GM10266 (cell line): Measurements from ENCODE around the gene CACNA2D1.

Source experiments
- DNase-seq: peaks from one replicate; pipeline ENCODE4 v3.0.0; 2012; ENCODE audit errors: extremely low spot score
- TF ChIP-seq, protein P1 (sequence below): IDR thresholded peaks from 2 replicates; pipeline ENCODE4 v1.5.1; 2012; ENCODE audit warnings: mild to moderate bottlenecking, low read depth; ENCODE audit not compliant: control insufficient read depth, insufficient read depth; ENCODE audit errors: missing control alignments

Gene CACNA2D1

DNA sequence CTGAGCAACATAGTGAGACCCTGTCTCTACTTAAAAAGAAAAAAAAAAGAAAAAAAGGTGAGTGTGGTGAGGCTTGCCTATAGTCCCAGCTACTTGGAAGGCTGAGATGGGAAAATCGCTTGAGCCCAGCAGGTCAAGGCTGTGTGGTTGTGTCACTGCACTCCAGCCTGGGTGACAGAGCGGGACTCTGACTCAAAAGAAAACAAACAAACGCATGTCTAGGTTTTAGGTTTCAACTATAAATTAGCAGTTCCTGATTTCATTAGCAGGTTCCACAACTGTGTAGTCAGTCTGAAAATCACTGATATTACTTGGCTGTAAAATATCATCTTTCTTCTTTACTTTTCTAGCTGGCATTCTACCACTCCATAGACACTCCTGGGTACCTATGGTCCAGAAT is 518.0 kb downstream of the CACNA2D1 start:
- DNase-seq, result peak; percentile 5
- TF ChIP-seq, protein P1, sequence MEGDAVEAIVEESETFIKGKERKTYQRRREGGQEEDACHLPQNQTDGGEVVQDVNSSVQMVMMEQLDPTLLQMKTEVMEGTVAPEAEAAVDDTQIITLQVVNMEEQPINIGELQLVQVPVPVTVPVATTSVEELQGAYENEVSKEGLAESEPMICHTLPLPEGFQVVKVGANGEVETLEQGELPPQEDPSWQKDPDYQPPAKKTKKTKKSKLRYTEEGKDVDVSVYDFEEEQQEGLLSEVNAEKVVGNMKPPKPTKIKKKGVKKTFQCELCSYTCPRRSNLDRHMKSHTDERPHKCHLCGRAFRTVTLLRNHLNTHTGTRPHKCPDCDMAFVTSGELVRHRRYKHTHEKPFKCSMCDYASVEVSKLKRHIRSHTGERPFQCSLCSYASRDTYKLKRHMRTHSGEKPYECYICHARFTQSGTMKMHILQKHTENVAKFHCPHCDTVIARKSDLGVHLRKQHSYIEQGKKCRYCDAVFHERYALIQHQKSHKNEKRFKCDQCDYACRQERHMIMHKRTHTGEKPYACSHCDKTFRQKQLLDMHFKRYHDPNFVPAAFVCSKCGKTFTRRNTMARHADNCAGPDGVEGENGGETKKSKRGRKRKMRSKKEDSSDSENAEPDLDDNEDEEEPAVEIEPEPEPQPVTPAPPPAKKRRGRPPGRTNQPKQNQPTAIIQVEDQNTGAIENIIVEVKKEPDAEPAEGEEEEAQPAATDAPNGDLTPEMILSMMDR, result no peak

DNA sequence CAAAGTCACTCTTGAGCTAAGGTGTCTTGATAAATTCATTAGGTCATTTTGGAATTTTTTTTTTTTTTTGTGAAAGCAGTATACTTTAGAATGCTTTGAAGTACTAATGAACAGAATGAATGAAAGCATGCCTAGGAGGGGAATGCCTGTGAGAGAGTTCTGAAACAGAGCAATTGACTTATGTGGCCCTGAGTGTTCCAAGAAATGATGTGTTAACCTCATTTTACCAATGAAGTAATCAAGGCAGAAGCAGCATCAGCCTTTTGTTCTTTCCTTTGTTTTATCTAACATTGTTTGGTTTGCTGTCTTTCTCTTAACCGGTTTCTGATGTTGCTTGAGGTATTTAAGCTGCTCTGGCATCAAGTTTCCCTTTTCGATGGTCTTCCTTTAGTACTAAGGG is 519.1 kb downstream of the CACNA2D1 start:
- DNase-seq, result peak; percentile 16
- TF ChIP-seq, protein P1, result no peak

DNA sequence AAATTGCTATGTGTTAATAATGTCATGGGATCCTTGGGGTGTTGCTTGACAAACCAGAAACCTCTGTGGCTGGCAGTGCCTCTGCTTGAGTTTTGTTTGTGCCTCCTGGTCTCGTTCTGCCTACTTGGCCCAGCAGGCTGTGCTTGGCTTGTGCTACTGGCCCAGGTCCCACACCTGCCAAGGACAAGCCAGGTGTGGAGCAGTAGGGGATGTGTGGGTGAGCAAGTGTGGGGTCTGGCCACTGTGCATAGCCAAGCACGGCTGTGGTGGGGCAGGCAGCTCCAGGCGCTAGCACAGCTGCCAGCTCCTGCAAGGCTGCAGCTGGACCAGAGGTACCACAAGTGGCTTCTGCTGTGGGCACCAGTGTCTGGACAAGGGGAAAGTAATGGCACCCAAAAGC is 524.1 kb downstream of the CACNA2D1 start:
- TF ChIP-seq, protein P1, result no peak
- no peak for DNase-seq

DNA sequence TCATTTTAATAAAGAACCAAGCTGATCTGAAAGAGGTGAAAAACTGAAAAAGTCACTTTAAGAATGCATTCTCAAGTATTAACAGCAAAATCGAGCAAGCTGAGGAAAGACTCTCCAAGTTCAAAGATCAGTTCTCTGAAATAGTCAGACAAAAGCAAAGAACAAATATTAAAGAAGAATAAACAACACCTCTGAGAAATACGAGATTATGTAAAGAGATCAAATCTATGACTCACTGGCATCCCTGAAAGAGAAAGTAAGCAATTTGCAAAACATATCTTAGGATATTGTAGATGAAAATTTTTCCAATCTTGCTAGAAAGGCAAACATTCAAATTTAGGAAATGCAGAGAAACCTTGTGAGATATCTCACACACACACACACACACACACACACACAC is 535.4 kb downstream of the CACNA2D1 start:
- no peak for DNase-seq
- TF ChIP-seq, protein P1, result no peak

DNA sequence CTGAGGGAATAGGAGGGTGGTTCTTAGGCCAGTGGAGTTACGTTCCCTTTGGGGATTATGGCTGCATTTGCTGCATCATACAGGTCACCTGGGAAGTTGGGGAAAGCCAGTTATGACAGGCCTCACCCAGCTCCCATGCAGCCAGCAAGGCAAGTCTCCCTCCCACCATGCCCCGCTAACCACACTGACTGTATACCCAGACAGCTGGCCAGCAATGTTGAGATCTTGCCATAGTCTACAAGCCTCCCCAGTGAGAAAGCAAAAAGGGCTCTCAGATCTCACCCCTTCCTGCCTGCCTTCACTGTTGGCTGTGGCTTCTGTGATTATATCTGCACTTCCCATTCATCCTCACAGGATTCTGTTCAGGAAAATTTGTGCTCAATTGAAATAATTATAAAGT is 540.5 kb downstream of the CACNA2D1 start:
- TF ChIP-seq, protein P1, result no peak
- no peak for DNase-seq

DNA sequence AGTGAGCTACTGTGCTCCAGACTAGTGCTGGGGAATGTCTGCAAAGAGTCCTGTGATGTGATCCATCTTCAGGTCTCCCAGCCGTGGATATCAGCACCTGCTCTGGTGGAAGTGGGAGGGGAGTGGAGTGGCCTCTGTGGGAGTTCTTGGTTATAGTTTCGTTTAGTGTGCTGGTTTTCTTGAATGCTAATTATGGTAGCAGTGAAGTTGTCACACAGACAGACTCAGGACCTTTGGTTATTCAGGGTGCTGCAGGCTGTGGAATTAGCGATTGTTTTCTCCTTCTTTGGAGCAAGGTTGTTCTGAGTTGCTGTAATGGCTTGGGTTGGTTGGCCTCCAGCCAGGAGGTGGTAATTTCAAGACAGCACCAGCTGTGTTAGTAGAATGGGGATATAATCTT is 541.0 kb downstream of the CACNA2D1 start:
- TF ChIP-seq, protein P1, result no peak
- DNase-seq, result no peak
